ENCODE data around the gene CCDC157.
"Not testable (repeated sequence)": the region's sequence is repeated elsewhere in the genome, so short reads cannot be mapped to it uniquely, and the experiment has no call there.

The CCDC157 gene

DNA sequence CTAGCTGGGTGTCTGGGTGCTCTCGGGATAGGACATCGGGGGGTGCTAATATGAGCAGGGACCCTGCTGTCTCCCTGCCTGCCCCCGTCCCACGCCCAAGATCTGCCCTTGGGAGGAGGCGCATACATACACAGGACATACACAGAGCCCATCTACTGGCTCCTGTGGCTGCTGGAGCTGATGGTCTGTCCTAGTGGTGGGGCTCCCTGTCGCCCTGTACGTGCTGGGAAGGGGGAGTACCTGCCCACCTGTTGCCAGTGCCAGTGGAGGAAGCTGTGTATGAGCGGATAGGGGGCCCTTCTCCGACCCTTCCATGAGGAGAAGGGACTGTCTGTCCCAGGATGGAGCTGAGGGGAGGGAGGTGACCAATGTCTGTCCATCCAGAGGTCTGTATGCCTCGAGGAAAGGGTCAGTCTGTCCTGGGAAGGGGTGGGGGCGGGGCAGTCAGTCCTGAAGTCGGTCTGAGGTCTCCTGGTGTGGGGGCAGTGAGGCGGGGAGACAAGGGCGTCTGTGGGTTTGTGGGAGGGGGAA lies 31.0 kb upstream of the CCDC157 start:
- no peak for DNase-seq

DNA sequence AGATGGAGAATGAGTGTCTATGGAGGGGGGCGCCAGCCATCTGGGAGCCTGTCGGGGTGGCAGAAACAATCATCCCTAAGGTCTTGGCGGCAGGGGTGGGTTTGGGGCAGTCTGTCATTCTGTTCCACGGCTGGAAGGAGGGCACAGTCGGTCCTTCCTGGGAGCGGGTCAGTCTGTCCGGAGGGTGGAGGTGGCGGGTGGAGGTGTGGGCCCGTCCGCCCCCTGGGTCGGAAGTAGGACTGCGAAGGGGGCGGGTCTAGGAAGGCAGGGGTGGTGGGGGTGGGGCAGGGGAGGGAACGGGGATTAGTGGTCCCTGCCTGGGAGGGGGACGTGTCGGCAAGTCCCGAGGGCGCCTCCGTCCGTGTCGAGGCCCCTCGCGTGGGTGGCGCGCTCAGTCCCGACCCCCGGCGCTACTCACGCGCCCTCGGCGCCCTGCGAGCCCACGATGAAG lies 30.5 kb upstream of the CCDC157 start:
- peak in 4 of 51 donors; percentile 7 to 42 (median 34) for DNase-seq

DNA sequence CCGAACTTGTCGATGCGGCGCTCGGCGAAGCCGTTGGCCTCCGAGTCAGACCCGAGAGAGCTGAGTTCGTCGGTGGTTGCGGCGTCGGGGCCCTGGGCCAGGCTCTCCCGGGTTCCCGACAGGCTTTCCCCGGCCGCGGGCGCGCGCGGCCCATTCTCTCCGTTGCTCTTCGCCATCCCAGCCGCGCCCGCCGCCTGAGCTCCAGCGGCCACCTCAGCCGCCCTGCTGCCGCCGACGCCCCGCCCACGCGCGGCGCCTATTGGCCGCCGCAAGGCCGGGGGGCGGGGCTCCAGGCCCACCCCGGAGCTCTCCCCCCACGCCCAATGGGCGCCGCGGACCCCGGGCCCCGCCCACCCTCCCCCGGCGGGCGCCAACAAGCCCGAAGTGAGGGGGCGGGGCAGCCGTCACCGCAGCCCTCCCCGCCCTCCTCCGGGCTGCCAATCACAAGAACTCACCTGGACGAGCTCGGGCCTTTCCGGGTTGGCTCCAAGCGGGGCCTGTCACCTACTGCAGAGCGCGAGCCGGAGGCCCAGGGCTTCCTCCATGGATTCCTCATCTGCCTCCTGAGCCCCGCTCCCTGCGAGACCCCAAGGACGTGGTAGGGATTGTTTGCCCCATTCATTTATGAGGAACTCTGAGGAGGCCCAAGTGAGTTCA lies 30.0 kb upstream of the CCDC157 start, which contains the start of gene TBC1D10A:
Gene TBC1D10A, minus strand, starts transcription at position 236 of the 657 bp plus-strand sequence. Its CDS starts 60 bp downstream, at position 176.
- DNase-seq = peak in 50 of 51 donors; percentile 19 to 90 (median 74)

DNA sequence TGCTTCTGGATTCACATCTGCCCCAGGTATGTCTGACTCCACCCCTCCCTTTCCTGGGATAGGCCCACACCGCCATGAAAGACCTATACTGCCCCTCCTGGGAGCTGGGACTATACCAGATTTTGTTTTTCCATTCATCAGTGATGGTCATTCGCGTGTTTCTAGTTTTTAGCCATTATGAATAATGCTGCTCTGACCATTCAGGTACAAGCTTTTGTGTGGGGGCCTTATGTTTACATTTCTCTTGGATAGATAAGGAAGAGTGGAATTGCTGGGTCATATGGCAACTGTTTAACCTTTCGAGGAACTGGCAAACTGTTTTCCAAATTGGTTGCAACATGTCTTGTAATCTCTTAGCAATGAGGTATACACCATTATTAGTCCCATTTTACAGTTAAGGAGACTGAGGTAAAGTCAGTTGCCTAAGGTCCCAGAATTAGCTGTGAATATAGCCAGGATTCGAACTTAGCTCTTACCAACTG lies 28.9 kb upstream of the CCDC157 start:
- DNase-seq = no peak

DNA sequence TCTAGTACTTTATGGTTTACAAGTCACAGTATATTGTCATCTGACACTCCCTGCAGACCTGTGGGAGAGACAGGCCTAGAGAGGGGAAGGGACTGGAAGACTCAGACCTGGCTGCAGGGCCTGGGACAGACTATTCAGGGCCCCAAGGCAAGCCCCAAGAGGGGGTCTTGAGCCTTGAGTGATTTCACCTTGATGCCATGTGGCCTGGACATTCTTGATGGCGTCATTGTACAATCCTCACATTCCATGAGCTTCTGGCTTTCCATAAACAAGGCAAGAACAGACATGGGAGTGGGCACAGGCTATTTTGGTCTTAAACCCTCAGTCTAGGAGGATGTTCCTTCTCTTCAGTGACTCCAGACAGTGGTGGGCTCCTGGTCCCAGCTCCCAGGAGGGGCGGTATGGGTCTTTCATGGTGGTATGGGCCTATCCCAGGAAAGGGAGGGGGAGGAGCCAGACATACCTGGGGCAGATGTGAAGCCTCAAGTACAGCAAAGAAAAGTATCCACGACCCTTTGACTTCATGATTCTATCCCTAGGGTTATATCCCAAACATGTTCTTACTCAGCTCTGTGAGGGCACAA lies 28.2 kb upstream of the CCDC157 start:
- no peak for DNase-seq

DNA sequence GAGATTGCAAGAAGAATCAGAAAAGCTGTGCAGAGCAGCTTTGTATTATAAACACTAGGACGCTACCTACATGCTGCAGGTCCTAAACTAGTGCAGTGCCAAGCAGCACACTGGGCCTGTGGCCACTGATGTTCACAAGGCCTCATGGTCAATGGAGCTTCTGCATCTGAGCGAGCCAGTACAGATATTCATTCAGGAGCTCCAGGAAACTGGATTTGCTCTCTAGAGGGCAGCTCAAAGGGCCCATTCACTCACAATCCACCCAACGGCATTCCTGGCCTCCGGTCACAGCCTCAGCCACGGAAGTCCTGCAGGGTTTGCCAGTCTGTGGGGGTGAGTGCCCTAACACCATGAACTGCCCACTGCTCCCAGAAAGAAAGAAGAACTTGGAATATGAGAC lies 24.3 kb upstream of the CCDC157 start:
- peak in 27 of 51 donors; percentile 6 to 80 (median 29) for DNase-seq

DNA sequence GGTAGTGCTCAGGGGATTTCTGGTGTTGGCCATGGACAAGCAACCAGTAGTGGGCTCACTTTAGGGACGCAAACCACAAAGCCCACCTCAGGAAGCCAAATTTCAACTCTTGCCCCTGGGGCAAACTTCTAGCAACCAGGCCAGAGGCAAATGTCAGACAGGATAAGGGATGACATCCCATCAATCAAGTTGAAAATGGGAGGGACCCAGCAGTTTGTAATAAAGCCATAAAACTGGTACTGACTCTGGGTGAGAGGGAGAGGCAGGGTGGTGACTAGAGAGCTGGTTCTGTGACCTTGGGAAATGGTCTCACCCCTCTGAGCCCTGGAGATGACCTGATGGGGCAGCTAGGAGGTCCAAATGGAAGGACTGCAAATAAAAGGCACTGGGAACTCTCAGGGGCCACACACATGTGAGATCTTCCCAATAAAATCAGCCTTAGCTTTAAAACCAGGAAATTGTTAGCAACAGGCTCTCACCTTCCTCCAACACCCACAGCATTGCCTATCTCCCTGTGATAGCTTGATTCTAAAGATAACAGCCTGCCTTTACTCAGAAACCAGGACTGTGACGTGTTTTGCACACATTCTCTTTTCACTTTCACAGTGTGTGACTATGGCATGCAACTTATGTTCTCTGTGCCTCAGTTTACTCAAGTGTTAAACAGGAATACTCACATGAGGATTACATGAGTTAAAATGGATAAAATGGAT lies 23.7 kb upstream of the CCDC157 start:
- DNase-seq = no peak

DNA sequence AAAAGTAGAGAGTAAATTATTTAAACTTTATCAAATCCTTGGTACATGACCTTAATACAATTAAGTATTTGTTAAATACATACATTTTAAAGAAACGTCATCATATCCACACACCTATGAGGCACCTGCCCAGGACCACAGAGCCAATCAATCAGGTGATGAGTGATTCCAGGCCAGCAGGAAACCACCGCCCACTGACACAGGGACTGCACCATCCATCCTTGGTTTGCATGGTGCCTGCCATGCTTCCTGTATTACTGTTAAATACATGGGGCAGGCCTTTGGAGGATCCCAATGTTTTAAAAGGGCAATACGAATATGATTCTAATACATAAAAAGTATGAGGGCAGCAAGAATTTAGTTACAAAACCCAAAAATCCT lies 23.1 kb upstream of the CCDC157 start:
- no peak for DNase-seq

DNA sequence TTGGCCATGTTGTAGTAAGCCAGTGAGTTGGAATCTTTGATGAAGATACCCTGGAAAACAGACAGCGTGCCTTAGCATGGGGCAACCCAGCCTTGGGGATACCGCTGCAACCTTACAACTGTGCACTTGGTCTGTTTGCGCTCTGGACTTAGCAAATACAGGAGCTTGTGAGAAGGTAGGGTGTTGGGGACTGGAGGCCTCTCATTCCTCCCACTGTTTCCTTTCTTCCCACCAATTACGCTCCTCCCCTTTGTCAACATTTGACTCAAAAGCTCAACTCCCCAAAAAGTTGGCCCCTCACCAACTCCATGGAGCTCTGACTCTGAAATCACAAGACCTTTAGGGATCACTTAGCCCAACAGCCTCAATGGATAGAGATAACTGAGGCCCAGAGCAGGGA lies 22.2 kb upstream of the CCDC157 start:
- no peak for DNase-seq

DNA sequence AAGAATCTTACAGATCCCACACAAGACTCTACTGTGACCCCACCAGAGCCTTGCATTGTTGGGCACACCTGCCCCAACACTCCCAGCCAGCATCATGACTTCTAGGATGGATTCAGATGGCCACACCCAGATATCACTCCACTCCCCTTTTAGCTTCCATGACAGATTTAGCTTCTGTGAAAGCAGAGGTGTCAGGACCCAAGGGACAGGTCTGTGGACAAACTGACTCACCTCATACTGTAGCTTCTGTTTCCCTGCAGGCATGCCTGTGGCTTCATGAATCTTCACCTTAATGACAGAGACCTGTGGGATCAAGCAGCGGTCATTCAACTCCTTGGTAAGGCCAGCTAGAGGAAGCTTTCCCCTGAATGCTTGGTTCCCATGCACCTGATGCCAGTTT lies 21.6 kb upstream of the CCDC157 start:
- DNase-seq = no peak

DNA sequence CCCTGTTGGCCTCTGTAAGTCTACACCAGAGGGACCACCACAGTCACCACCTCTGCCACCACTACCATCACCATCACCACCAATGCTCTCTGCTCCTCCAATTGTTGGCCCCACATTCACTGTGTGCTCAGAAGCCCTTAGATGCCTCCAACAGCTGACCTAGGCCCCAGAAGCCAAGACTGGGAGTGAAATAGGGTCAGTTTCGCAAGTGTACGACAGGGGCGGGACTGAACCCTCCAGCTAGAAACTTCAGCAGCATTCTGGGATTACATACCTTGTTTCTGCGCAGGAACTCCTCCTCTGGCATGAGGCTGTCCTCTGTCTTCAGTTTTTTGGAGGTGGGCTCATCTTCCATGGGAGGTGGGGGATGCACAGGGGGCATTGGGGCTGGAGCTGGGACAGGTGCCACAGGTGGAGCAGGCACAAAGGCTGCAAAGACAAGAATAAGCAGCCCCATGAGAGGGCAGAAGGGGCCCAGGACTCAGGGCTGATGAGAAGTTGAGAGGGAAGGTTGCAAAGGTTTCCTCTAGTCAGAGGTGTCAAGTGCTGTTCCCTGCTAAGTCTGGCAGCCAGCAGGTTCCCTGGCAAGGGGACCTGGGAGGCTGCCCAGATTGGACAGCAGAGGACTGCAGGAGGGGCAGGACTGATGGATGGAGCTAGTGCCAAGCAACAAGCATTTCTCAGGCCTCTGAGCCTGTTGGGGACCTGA lies 19.9 kb upstream of the CCDC157 start:
- DNase-seq = peak in 29 of 51 donors; percentile 5 to 73 (median 38)

DNA sequence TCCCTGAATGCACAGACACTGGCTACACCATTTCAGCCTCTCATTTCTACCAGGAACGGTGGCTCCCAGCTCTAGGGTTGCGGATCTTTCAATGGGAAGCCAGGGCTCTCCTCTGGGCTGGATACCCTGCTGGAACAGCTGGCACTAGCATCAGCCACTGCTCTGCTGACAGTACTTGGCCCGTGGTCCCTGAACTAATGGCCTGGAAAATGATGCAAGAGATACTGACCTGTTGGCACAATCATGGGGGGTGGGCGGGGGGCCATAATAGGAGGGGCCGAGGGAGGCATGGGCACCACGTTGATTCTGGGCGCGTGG lies 19.4 kb upstream of the CCDC157 start:
- DNase-seq = no peak

DNA sequence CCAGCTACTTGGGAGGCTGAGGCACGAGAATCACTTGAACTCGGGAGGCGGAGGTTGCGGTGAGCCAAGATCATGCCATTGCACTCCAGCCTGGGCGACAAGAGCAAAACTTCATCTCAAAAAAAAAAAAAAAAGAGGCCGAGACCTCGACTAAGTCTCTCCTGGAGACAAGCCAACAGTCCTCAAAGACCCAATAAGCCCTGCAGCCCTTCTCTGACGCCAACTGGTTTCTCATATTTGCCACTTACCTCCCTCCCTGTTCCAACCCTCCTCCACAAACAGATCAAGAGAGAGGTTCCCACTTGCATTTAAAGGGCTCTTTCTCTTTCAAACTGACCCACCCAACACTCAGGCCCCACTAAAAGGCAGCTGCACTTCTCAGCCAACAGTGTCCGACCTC lies 18.5 kb upstream of the CCDC157 start:
- DNase-seq = not testable (repeated sequence)

DNA sequence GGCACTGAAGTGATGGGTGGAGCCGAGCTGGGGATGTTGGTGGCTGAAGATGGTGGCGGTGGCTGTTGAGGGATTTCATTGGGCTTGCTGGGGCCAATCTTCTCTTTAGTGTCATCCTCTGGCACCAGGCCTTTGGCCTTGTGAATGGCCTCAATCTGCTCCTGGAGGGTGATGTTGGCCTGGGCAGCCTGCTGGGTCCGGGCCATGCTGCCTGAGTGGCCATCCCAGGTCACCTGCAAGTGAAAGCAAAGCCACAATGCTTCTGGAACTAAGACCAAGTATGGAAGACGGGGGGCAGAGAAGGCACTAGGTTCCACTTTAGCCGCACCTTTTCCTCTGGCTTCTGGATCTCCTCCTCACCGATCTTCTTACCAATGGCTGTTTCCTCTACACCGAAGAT lies 18.0 kb upstream of the CCDC157 start:
- DNase-seq = no peak

DNA sequence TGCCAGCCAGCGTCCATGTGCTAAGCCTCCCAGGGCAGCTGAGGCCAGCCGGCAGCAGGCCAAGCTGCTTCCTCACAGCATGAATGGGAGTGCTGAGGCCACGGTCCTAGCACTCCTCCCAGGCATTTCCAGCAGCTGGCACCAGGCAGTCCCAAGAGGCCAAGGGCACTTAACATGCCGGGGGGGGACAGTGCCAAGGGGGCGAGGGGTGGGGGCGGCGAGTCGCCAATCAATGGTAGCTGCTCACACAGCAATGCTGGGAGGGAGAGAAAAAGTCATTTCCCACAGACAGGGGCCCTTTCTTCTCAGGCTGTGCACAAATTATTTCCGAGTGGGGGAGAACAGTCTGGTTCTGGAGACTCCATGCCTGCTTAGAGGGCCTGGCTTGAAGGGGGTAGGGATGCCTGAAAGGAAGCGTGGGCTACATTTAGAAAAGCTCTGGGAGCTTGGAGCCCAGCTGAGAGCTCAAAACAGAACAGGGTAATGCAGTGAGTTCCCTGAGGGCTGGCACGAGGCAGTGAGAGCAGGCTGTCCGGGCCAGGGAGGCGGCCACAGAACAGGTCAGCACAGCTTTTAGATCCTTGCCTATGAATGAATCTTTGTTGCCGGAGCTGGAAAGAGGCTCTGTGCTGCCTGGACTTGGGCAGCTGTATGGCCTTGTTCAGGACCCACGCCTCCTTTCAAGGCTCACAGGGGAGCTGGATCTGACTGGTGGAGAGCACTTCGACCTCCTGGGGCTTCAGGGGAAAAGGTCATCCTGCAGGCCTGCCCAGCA lies 15.7 kb upstream of the CCDC157 start:
- DNase-seq = peak in 48 of 51 donors; percentile 25 to 94 (median 78)

DNA sequence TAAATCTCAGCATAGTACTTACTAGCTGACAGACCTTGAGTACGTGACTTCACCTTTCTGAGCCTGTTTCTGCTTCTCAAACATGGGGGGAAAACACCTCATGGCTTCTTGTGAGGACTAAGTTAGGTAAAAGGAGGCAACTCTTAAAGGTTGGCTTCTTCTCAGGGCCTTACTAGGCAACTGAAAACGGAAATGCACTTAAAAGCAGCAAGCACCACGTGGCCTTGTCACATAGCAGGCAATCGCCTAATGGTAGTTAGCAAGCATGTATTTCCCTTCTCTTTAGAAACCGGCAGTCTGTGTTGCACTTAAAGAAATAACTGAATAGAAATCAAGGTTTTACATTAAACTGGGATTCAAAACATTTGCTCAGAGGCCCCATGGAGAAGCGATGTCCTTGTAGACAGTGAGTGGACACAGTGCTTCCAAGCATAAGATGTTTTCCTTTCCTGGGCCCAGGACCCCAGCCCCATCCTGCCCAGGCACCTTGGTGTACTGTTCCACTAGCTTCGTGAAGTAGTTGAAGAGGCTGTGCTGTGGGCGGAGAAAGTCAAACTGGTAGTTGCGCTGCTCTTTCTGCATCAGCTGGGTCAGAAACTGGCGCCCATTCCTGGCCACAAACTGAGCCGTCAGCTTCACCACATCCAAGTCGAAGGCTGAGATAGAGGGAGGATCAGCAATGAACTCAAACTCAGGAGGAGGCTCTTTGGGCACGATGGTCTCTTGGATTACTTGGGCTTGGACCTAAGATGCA lies 12.2 kb upstream of the CCDC157 start:
- DNase-seq = no peak

DNA sequence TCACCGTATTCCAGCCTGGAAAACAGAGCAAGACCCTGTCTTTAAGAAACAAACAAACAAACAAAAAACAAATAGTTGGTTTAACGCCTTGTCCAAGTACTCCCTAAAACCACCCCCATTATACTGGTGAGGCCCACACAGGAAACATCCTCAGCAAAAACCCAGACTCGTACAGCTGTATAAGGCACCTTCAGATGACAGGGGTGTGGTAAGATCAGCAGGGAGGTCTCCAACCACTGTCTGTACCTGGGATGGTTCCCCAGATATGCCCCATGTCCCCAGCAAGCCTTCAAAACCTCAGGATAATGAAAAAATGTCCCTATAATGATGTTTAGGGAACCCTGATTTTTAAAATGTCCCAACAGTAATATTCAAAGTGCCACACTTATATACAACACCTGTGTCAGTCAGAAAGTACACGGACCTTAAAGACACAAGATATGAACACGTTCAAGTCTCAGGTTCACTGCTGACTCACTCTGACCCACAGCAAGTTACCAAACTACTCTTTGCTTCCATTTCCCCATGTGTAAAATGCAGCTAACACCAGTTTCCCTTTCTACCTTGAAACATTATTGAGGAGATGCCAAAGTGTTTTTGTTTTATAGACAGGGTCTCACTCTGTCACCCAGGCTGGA lies 9.4 kb upstream of the CCDC157 start:
- DNase-seq = no peak

DNA sequence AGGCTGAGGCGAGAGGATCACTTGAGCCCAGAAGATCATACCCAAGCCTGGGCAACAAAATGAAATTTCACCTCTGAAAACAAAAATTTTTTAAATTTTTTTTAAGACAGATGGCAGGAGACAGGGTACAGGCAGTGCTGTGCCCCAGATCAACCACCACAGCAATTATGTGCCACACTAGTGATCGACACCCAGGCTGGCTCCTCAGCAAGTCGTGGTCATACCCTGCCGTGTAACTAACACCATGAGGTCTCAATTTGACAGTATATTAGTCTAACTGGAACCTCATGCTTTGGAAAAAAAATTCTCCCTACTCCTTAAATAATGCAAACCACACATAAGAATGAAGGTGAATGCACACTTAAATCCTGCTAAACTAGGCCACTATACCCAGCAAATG lies 8.4 kb upstream of the CCDC157 start:
- DNase-seq = no peak

DNA sequence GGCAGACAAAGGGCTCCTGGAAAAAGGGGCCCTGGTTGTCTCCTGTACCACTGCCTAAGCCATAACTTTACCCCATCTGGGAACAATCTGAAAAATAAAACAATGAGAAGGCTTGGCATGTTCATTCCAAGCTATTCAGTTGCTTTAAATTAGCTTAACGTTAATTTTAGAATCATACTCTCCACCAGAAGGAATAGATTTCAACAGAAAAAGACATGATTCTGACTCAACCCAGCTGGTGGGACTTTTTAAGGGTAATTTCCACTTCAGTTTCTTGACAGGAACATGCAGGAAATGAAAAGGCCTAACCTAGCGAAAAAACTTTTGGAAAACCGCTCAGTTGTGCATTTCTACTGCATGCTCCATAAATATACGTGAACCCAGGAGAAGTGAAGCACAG lies 8.0 kb upstream of the CCDC157 start:
- peak in 1 of 51 donors; percentile 37 for DNase-seq

DNA sequence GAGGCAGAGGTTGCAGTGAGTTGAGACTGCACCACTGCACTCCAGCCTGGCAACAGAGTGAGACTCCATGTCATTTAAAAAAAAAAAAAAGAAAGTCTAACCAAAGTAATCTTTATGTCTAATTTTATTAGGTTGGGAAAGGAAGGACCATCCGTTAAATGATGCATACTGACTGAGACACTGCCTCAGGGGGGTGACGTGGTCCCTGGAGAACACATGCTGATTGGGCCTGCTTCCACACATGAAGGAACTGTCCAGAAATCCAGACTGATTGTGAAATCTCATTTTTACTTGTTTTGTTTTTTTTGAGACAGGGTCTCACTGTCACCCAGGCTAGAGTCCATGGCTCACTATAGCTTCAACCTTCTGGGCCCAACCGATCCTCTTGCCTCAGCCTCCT lies 5.6 kb upstream of the CCDC157 start:
- no peak for DNase-seq
